Stimulated activated CD8-positive, alpha-beta memory T cell treated with anti-CD3 and anti-CD28 coated beads, Interleukin-15, amount 100 ng/mL, for 48 hours (primary cell): ENCODE data around the gene DLGAP4.

Experiments
- DNase-seq, 2 donors: peaks; one replicate each; pipeline ENCODE4 v3.0.0-alpha.2; 2020; ENCODE audit warnings: low read depth in 2 of 2

DLGAP4 gene

DNA sequence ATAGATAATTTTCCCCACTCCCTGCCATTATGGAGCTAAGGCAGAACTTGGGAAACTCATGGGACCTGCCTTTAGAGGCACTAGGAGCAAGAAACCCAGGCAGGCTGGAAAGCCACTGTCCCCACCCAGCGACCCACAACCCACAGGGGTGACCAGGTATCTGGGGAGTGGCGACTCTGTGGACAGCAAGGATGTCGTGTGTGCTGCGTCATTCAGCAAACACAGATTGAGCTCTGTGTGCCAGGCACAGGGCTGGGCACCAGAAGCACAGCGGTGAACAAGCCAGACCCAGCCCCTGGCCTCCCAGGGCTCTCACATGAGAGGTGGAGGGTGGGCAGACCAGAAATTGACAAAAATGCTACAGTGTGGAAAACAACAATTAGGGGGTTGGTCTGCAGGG, 27.7 kb downstream of the DLGAP4 start:
- no peak for DNase-seq

DNA sequence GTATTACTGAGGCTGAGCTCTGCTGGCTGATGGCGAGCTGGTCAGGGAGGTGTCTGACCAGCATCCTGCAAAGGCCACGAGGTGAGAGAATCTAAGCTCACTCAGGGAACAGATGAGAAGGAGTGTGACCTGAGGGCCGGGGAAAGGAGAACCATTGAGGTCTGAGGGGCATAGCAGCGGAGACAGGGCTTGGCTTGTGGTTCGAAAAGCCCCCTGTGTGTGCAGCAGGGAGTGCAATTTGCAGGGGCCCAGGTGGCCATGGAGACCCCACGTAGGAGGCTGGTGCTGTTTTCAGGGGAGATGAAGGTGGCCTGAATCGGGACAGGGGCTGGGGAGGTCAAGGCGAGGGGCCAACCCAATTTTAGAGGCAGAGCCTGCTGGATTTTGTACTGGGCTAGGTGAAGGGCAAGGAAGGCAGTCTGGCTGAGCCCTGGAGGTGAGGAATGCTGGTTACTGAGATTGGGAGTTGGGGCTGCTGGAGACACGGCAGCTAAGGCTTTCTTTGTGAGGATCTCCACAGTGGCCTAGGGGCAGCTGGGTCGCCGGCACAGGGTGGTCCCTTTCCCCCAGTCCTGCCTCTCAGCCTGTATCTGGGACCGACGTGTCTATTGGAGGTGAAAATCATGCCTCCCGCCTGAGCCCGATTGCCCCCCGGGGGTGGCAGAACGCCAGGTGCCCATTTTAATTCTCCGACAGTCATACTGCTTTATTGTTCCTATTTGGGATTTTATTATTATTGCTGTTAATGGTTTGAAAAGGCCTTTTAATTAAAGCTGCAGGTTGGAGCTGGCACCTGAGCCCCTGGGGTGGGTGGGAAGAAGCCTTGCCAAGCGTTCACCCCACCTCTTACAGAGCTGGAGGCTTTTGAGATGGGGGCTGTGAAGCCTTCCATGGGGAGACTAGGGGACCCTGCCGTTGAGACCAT, 28.4 kb downstream of the DLGAP4 start:
- no peak for DNase-seq

DNA sequence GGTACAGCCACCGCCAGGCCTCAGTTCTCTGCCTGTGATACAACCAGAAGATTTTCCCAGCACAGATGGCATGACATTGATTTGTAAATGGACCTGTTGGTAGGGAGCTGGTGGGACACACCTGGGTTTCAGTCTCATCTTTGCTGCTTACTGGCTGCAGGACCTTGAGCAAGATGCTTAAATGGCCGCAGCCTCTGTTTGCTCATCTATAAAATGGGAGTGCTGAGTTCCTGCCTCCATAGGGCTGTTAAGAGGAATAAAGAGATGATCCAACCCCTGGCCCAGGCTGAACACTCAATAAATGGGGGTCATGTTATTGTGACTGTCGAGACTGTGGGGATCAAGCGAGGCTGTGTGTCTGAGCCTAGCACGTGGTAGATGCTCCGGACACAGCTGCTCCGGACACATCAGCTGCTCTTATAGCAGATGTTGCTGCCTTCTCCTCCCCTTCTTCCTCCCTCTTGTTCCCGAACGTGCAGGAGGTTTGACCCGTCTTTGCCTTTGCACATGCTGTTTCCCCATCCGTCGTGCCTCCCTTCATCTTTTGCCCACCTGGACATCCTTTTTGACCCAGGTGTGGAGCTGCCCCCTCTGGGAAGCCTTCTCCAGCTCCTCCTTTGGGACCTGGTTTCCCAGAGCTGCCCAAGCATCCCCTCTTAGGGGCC, 29.2 kb downstream of the DLGAP4 start:
- DNase-seq = no peak

DNA sequence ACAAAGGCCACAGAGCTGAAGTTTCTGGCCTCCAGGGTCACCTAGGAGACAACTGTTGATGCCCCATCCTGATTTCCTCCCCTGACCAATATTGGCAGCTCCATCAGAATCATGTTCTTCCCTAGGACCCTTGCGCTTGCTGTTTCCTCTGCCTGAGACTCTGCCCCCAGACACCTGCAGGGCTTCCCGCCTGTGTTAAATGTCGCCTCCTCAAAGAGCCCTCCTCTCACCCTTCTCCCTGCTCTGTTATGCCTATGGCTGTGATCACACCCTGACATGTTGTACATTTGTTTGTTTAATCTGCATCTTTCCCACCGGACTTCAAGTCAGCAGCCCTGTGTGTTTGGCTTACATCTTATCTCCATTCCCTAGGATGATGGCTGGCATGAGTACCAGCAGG, 30.1 kb downstream of the DLGAP4 start:
- DNase-seq = no peak

DNA sequence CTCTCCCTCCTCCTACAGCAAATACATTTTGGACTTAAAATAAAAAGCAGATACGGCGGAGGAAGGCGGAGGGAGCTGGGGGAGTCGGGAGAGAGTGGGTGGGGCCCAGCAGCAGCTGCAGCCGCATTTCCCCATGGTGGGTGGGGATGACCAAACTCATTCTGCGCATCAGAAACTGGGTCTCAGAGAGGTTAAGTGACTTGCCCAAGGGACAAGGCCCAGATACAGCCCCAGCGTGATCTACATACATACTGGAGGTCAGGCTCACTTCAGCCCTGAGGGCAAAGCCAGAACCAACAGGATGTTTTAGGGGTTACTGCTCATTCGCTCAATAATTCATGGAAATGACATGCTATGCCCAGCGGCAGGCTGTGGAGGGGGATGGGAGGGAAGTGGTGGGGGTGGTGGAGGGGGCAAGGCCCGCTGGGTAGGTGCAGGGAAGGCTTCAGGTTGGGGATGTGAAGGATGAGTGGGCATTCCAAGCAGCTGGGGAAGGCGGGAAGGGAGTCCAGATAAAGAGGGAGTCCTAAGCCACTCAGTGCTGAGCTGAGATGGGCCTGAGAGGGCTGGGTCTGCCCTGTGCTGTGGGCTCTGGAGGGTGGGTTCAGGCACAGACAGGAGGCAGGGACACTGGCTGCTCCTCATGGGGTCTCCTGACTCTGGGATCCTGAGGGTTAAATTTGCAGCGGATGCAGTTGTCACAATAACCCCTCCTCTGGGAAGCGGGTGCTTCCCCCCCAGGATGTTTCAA, 31.0 kb downstream of the DLGAP4 start:
- DNase-seq = no peak

DNA sequence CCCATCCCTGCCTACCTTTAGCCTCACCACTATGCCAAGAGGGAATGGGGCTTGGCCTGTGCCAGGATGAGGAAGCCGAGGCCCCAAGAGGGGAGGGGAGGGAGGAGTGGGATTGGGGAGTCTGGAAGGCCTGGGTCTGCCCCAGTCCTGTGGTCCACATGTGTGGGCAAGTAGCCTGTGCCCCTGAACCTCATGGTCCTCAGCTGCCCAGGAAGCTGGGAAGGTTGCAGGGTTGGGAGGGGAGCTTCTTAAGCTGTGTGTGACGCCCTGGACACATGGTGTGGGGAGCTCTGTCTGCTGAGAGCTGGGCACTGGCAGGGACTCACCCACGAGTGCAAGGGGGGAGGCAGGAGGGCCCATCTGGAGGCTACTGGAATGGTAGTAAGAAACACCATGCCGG, 31.7 kb downstream of the DLGAP4 start:
- DNase-seq = no peak

DNA sequence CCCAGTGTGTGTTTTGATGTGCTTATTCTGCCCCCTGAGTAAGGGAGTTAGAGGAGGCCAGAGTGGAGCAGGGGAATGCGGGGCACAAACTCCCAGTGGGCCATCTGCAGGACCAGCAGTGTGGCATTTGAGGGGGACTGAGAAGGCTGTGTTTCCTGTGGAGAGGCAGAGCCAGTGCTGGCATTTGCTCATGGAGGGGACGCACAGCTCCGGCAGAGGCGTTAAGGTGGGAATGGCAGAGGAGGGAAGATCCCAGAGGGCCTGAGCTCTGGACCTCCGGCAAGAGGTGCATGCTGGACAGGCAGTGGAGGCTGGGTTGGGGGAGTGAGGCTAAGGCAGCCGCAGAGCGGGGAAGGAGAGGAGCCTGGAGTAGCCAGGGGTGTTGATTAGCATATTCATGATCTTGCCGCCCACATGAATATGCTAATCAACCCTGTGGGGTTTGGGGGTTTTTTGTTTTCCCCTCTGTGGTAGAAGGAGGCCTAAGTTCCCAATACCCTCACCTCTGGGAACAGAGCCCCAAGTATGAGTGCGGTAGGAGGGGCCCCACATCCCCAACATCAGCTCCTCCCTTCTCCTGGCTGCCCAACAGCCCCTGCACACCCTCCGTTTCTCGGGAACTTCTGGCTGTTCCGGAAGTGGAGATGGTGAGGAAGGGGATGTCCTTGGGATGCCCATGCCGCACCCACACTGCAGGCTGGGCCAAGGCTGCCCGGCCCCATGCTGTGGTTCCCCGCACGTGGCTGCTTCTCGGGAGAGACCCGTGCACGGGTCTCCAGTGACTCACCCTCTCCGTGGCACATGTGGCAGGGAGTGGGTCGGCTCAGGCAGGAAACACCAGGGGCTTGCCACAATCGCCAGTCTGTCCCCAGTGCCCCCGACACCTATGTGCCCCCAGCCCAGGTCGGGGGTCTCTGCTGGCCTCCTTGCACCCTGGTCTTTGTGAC, 33.8 kb downstream of the DLGAP4 start:
- peak; percentile 15 to 27 for DNase-seq

DNA sequence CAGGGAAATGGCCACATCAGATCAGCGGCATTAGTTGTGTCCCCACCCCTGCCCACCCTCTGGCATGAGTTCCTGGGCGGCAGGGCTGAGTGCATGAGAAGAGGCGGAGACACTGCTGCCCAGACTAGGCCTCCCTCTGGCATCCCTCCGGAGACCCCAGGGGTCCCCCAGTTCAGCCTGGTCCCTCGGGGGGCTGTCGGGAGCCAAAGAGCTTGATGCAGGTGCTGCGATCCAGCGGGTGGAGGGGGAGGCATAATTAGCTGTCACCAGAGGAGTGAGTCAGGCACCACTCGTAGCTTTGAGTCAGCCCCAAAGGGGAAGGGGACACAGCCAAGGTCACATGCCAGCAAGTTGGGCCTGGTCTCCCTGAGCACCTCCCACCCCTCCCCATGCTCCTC, 34.5 kb downstream of the DLGAP4 start:
- DNase-seq = no peak

DNA sequence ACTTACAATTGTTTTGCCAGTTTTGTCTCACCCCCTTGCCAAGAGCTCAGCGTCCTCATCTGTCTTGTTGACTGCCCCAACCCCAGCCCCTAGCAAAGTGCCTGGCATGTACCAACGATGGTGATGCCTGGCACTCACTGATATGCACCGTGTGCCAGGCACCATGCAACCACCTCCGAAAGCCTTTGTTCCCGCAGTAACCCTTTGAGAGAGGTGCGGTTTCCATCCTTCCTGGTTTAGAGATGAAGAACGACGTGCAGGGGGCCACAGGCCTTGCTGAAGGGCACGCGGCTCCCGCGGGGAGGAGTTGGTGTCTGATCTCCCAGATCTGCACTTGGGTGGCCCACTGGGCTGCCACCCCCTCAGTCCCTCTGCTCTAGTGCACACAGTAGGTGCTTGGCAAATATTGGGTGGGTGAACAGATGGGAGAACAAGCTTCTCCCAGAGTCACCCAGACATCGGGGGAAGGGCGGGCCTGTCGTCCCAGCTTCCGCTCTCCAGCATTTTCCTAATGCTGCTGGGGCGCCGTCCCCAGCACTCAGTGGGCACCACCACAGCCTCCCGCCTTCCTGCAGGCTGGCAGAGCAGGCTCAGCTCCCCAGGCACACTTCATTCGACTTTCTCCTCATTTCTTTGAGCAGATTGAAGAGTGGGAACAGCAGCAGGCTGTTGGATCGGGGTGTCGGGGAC, 35.3 kb downstream of the DLGAP4 start:
- DNase-seq = no peak

DNA sequence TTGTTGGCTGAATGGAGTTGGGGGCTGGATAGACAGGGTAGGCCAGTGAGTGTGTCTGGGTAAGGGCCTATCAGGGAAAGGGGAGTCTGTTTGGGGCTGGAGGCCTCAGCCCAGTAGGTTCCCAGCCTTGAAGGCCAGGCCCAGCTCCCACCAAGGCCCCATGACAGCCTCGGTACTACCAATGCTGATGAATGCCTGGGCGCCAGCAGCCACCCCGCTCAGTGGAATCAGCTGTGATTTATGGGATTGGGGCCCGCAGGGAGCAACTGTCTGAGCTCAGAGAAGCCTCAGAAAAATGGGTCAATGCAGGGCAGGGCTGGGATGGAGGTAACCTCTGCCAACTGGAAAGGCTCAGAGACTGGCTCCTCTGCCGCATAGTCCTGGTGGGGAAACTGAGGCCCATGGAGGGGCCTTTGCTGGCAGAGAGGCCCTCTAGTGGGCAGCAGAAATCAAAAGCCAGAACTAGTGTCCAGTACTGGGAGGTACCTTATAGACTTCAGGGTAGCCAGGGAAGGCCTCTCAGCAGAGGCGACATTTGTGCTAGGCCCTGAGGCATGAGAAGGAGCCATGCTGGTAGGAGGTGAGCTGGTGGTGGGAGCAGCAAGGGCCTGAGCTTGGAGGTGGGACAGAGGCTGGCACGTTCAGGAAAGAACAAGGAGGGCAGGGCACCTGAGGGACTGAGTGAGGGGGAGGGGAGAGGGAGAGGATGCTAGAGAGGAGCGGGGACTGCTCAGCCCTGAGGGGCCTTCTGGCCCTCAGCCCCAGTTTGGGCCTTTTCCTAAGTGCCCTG, 36.4 kb downstream of the DLGAP4 start:
- no peak for DNase-seq

DNA sequence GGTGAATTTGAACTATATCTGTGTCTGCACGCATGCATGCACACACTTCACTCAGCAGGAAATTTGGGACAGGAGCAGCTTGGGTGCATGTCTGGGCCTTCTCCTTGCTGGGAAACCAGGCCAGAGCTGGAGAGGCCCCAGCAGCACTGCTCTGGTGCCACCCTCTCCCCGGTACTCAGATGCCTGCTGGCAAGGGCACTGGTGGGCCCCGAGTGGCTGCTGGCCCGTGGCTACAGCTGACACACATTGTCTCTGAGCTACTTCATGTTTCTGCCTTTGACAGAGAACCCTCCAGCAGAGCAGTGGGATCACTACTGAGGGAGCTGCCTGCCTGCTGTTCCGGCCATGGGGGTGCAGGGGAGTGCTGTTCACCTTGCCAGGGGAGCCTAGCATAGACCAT, 37.5 kb downstream of the DLGAP4 start:
- no peak for DNase-seq

DNA sequence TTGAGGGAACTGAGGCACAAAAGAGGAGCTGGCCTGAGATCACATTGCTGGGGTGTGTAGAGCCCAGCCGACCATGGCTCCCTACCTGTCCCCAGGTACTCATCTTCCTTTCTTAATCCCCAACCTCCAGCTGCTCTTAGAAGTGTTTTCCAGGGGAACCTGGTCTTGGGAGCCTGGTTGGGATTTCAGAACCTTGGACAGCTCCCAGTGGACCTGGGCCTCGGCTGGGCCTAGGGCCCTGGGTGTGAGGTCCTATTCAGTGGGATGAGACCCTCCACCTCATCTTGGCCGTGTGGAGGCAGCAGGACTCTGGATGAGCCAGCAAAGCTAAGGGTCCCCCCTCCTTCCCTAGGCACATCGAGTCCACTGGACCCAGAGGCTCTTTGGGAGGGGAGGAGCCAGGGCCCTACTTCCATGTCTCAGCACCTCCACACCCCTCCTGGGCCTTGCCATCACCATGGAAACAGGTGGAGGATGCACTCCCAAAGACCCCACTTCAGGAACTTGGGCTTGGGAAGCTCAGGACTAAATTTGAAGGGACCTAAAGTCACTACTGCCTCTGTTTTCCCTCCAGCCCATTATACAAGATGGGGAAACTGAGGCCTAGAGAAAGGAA, 38.5 kb downstream of the DLGAP4 start:
- no peak for DNase-seq

DNA sequence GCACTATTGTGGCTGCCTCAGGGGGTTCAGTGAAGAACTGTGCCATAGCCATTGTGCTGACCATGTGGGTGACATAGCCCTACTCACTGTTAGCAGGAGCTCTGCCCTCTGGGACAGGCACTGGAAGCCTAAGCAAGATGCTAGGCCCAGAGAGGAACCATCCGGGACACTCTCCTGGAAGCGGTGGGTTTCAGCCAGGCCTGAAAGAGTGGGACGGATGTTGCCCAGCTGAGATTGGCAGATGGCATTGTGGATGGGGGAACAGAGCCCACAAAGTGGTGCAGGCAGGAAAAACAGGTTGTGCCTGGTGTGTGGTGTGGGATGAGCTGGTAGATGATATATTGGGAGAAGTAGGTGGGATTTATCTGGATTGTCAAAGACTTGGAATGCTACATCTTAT, 40.1 kb downstream of the DLGAP4 start:
- no peak for DNase-seq

DNA sequence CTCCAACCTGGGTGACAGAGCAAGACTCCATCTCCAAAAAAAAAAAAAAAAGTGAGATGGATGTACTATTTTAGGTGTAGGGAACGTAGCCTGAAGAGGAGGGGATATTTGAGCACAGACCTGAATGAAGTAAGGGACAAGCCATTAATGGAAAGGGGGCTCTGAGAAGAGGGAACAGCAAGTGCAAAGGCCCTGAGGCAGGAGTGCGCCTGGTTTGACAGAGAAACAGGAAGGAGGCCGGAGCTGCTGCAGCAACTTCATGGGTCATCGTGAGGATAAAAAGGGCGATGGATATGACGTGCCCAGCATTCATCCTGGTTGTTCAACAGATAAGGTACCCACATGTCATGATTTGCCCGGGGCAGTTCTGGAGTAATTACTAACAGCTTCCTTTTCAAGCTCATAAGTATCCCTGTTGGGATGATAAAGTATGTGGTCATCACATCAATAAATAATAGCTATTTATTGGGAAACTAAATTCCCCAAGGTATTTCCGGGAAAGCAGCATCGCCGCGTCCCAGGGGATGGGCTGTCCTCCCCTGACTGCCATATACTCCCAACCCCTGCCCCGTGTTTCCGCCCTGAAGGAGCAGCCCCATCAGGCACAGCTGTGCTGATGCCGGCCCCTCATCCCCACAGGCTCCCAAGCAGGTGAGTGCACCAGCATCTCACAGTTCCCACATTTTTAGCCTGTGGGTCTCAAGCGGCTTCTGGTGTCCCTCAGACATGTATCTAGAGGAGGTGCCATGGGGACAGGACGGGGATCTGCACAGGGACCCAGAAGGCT, 43.4 kb downstream of the DLGAP4 start:
- DNase-seq = no peak

DNA sequence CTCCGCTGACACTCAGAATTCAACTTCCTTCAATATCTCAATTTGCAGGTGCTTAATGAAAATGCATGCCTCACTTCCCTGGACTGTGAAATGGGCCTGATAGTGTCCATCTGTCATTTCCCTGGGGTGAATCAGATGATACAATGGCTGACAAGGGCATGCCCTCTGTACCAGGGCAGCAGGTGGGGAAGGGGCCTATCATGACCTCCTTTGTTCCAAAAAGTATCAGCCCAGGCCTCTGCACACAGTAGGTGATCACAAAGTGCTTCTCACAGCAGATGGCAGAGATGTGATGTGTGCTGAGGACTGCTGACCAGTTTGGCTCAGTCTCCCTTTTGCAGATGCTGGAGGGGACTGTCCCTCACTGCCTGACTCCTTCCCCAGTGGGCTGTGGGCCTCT, 44.3 kb downstream of the DLGAP4 start:
- DNase-seq = no peak

DNA sequence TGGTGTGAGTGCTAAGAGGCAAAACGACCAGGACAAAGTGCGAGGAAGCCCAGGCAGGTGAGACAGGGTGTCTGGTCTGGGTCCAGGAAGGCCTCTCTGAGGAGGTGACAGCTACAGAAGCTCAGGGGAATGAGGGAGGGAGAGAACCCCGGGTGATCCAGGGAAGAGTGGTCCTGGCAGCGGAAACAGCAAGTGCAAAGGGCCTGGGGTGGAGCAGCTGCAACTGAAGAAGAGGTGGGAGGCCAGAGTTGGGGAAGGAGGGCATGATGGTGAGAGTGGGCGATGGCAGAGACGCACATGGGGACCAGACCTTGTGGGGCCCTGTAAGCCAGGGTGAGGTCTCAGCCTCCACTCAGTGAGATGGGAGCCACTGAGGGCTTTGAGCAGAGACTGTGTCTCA, 45.8 kb downstream of the DLGAP4 start:
- no peak for DNase-seq

DNA sequence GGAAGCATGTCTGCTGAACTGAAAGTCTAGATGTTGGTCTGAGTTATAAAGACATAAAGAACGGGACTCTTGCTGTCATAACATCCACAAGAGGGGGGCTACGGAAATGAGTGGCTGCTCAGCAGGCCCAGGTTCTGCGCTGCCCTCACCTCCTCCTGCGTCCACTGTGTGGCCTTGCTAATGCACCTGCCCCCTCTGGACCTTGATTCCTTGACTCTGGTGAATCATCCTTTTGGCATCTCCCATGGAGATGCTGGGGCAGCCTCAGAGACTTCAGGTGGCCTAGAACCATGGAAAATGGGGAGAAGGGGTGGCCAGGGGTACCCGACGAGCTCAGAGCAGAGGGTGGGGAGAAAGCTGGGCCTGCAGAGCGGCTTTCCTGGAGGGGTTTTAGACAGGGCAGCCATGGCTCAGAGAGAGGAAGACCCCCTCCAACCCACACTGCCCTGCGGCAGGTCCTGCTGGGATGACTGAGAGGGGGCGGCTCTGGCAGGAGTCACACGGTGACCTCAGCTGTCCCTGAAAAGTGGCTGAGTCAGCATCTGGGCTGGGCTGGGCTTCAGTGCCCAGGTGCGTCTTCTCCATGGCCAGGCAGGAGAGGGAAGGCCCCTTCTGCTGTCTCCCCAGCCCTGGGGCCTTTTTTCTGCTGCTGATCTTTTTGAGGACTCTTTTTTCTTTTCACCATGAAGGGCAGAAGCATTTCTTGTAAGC, 46.9 kb downstream of the DLGAP4 start:
- DNase-seq = no peak

DNA sequence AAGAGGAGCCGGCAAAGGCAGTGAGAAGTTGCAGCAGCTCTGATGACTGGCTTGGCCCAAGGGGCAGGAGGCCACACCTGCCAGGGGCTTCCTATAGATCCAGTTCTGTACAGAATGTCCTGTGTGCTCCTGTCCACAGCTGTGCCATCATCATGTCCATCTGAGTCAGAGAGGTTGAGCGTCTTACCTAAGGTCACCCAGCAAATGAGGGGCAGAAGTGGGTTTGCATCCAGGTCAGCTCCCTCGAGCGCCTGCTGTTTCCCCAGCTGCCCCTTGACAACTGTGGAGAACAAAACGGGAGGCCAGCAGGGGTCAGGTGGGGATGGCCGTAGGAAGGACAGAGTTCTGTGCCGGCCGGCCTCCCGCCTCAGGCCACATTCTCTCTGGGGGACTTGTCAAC, 47.6 kb downstream of the DLGAP4 start:
- no peak for DNase-seq
